Activated CD4-positive, alpha-beta T cell treated with anti-CD3 and anti-CD28 coated beads, Interleukin-2, amount 50 U/mL, for 4 hours (primary cell): Measurements from ENCODE around the gene BCL2L15.
"Not testable (repeated sequence)": the region's sequence is repeated elsewhere in the genome, so short reads cannot be mapped to it uniquely, and the experiment has no call there.

ENCODE experiments used
- DNase-seq, 2 experiments: peaks; one replicate each; pipeline ENCODE4 v3.0.0-alpha.2; 2020

BCL2L15 gene

DNA sequence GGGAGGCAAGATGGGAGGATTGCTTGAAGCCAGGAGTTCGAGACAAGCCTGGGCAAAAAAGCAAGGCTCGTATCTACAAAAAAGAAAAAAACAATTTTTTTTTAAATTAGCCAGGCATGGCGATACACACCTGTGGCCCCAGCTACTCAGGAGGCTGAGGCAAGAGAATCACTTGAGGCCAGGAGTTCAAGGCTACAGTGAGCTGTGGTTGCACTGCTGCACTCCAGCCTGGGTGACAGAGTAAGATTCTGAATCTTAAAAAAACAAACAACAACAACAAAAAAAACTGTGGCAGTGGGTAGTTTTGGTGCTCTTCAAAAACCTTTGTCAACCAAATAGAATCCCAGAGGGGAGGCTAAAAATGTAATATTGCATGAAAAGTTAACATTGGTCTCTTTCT lies 16.6 kb downstream of the BCL2L15 start:
- DNase-seq: no peak

DNA sequence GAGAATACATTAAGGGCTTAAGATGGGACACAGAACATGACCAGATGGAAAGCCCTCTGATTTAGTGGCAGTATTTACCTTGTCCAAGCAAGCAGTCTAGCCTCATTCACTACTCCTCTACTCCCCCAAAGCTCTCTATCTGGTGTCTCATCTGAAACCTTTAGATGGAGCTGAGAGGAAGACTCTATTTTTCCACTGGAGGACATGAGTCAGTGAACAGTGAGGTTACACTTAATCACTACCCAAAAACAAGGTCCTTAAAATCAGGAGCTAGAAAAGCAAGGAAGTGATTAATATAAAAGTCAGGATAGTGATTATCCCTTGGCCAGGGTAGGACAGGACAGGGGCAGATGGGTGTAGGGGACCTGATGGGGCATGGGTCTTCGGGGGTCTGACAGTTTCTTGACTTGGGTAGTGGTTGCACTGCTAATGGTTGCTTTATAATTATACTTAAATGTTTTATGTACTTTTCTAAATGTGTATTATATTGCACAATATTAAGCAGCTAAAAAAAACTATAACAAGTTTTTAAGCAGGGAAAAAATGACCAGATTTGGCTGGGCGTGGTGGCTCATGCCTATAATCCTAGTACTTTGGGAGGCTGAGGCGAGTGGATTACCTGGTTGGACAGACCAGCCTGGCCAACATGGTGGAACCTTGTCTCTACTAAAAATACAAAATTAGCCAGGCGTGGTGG lies 18.8 kb downstream of the BCL2L15 start:
- no peak for DNase-seq

DNA sequence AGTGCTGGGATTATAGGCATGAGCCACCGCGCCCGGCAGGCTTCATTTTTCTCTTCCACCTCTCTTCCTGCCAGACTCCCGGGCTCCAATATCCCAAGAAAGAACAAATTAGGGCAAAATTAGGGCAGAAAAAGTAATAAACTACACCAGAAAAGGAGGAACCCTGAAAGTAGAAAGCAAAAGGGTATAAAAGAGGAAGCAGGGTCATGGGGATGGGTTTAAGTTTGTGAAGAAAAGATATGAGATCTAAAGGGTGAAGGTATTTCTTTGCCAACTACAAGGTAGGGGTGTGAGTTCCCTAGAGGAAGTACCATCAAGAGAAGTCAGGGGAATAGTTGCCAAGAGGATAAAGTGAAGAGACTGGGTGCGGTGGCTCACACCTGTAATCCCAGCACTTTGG lies 25.7 kb downstream of the BCL2L15 start:
- DNase-seq: no peak

DNA sequence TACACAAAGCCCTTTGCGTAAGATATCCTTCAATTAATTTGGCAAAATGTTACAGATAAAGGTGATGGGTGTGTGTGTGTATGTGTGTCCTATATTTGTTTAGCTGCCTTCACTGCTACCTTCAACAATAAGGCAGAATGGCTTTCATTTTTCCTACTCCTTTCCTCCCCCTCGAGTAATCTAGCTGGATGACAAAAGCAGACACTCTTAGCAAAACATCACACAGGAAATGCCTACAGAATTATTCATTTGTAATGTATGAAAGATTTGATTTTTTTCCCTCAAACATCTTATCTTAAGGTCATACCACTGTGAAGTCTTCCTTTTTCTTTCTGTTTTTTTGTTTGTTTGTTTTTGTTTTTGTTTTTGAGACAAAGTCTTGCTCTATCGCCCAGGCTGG lies 26.5 kb downstream of the BCL2L15 start:
- DNase-seq: no peak

DNA sequence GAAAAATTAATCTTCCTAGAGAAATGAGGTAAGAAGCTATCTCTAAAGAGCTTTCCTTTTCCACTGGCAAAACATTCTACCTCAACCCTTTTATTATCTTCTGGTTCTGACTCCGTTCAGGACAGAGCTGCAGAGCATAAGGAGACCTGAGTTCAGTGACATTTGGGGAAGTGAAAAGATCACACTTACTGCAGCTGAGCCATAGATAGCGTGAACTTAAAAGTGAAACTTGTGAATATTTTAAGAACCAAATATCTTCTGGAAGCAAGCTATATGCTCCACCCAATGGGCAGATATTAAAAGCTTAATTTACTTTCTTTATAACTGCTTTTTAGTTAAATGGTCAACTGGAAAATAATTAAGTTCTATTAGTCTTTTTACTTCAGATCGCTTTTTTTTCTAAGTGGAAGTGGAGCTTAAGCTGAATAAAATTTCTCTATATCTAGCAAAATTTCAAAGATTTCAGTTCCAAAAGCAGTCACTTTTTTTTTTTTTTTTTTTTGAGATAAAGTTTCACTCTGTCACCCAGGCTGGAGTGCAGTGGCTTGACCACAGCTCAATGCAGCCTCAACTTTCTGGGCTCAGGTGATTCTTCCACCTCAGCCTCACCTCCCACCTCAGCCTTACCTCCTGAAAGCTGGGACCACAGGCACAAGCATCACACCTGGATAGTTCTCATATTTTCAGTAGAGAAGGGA lies 27.8 kb downstream of the BCL2L15 start:
- DNase-seq: no peak

GRCh38 chr1:113858982-113859381 lies 28.4 kb downstream of the BCL2L15 start:
- no peak for DNase-seq

DNA sequence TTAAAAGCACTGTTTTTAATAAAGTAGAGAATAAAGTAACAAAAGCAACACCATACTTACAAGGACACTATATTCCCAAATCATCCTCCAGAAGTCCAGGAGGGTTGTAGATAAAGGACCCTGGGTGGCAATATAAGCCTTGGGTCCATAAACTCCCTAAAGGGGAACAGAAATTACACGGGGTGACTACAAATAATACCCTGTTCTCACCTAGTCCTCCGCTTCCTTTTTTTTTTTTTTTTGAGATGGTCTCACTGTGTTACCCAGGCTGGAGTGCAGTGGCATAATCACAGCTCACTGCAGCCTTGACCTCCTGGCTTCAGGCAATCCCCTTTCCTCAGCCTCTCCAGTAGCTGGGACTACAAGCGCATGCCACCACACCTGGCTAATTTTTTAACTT lies 29.0 kb downstream of the BCL2L15 start:
- DNase-seq: no peak

- DNase-seq: no peak
Observed at GRCh38 chr1:113857776-113858175, 29.6 kb downstream of the BCL2L15 start.

GRCh38 chr1:113856401-113856790 lies 31.0 kb downstream of the BCL2L15 start:
- DNase-seq: no peak

GRCh38 chr1:113855630-113856400 lies 31.6 kb downstream of the BCL2L15 start:
- no peak for DNase-seq

DNA sequence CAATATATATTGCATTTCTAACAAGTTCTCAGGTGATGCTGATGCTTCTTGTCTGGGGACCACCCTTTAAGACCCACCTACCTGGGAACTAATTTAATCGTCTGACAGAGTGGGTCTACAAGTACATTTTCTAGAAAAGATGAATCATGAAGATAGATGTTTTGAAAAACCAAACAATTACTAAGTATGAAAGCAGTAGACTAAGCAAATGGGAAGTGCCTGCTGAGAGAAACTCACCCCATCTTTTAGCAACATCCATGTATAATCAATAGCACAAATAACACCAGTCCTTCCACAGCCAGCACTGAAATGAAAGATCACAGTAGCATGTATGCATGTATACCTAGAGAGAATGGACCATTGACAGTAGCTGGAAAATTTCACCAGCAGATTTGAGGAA lies 33.1 kb downstream of the BCL2L15 start:
- DNase-seq: no peak

DNA sequence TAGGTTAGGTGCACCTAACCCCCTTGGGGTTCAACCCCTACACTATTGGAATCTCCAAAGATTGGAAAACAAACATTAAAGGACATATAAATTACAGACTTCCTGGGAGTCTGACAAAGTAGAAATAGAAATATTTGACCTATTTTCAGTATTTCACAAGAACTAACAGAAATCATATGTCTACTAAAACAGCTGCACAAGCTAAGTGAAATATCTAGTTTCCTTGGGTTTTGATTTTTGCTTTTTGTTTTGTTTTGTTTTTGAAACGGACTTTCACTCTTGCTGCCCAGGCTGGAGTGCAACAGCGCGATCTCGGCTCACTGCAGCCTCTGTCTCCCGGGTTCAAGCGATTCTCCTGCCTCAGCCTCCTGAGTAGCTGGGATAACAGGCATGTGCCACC lies 34.7 kb downstream of the BCL2L15 start:
- not testable (repeated sequence) for DNase-seq

DNA sequence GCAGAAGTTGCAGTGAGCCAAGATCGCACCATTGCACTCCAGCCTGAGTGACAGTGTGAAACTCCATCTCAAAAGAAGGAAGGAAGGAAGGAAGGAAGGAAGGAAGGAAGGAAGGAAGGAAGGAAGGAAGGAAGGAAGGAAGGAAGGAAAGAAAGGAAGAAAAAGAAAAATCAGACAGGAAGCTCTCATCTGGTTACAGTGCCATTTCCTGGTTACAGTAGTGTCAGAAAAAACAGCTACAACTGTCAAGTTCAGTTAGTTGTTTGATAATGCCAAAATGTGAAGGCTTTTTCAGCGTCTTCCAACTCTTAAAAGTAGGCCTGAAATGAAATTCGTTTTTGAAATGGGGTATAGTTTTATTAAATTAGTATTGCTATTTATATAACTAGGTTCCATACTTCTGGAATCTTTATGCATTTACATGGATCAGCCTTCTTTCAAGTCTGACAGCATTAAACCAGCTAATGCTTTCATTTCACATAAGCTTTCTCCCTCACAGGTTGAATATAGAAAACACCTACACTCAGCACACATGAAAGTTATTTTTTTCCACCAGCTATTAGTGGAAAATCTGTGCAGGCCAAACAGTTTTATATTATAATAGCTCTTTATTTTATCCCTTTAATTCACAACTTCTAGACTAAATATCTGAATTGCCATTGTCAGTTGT lies 37.1 kb downstream of the BCL2L15 start:
- DNase-seq: no peak

- DNase-seq: no peak
Observed at GRCh38 chr1:113849072-113849471, 38.3 kb downstream of the BCL2L15 start.

GRCh38 chr1:113846391-113847035 lies 40.9 kb downstream of the BCL2L15 start:
- no peak for DNase-seq

DNA sequence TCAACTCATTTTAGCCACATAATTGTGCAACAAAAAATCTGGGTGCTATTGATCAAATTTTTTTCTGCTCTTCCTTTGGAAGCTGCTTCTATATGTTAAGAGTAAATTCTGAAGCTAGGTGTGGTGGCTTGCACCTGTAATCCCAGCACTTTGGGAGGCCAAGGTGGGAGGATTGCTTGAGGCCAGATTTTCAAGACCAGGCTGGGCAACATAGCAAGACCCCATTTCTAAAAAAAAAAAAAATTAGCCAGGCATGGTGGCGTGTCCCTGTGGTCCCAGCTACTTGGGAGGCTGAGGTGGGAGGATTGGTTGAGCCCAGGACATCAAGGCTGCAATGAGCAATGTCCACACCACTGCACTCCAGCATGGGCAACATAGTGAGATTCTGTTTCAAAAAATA lies 50.8 kb downstream of the BCL2L15 start:
- DNase-seq: no peak

- DNase-seq: no peak
Observed at GRCh38 chr1:113835686-113836290, 51.6 kb downstream of the BCL2L15 start.

DNA sequence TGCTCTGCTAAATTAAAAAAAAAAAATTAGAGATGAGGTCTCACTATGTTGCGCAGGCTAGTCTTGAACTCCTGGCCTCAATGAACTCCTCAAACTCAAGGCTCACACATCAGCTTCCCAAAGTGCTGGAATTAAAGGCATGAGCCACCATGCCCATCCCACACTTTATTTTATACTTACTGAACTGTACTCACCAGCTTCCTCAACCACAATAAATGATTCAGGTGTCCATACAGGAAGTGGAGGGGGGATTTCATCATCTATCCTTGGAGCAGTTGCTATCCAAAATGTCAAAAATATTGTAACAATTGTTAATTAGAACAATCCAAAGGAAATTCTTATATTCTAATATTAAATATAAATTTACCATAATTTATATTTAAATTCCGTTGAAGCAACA lies 52.7 kb downstream of the BCL2L15 start:
- DNase-seq: no peak
